Mesodermal cell (in vitro differentiated cells): ENCODE measurements around the gene MREG.
"Not testable (repeated sequence)": the region's sequence is repeated elsewhere in the genome, so short reads cannot be mapped to it uniquely, and the experiment has no call there.

ENCODE experiments used
- H3K27ac ChIP-seq: 2 replicates; pipeline ENCODE4 v1.7.0; 2013; ENCODE audit warnings: mild to moderate bottlenecking, low read depth, low read length, moderate library complexity; ENCODE audit not compliant: severe bottlenecking
- H3K36me3 ChIP-seq: 2 replicates; pipeline ENCODE4 v1.7.1; 2013; ENCODE audit warnings: mild to moderate bottlenecking, low read length, moderate library complexity; ENCODE audit not compliant: control insufficient read depth, insufficient read depth
- H3K4me1 ChIP-seq: one replicate; pipeline ENCODE4 v1.7.1; 2013; ENCODE audit warnings: mild to moderate bottlenecking, low read length; ENCODE audit not compliant: insufficient read depth, control insufficient read depth, poor library complexity, severe bottlenecking
- H3K4me3 ChIP-seq: 2 replicates; pipeline ENCODE4 v1.7.0; 2013; ENCODE audit warnings: low read length, control low read depth, mild to moderate bottlenecking; ENCODE audit not compliant: insufficient read depth, poor library complexity, severe bottlenecking; ENCODE audit errors: extremely low read depth
- H3K9me3 ChIP-seq: 2 replicates; pipeline ENCODE4 v1.7.1; 2013; ENCODE audit warnings: mild to moderate bottlenecking, low read length, moderate library complexity; ENCODE audit not compliant: control insufficient read depth
- WGBS, 2 experiments: methylation state at CpG; one replicate each; pipeline ENCODE4 v1.1.5; 2013; ENCODE audit warnings: missing lambda C conversion rate in 2 of 2; ENCODE audit not compliant: insufficient coverage in 2 of 2; 5-methylcytosine and 5-hydroxymethylcytosine counted together

MREG gene

GRCh38 chr2:215931256-215931903 is 82.0 kb downstream of the MREG start:
- H3K4me1 ChIP-seq = peaks cover 24% of the 10 kb centered on the region
- no peak overlapping the region for H3K27ac ChIP-seq
- no peaks in the 10 kb centered on the region for H3K9me3 ChIP-seq
- H3K4me3 ChIP-seq = no peak overlapping the region
- H3K36me3 ChIP-seq = no peaks in the 10 kb centered on the region
- 6 to 12% methylated on average over 5 to 7 of the region's 8 CpGs for WGBS, 2 experiments

- WGBS, 2 experiments = 87 to 91% methylated on average over 3 to 4 of the region's 8 CpGs
- no peaks in the 10 kb centered on the region for H3K9me3 ChIP-seq
- no peak overlapping the region for H3K27ac ChIP-seq
- no peaks in the 10 kb centered on the region for H3K36me3 ChIP-seq
- H3K4me1 ChIP-seq = peaks cover 24% of the 10 kb centered on the region
- H3K4me3 ChIP-seq = no peak overlapping the region
Observed at GRCh38 chr2:215930505-215931253, 82.7 kb downstream of the MREG start.

- 91 to 96% methylated on average over 6 of the region's 6 CpGs for WGBS, 2 experiments
- H3K4me1 ChIP-seq = peaks cover 24% of the 10 kb centered on the region
- no peak overlapping the region for H3K4me3 ChIP-seq
- H3K36me3 ChIP-seq = no peaks in the 10 kb centered on the region
- peak overlapping the region; percentile 16 for H3K27ac ChIP-seq
- H3K9me3 ChIP-seq = no peaks in the 10 kb centered on the region
Observed at GRCh38 chr2:215929602-215930335, 83.6 kb downstream of the MREG start.

DNA sequence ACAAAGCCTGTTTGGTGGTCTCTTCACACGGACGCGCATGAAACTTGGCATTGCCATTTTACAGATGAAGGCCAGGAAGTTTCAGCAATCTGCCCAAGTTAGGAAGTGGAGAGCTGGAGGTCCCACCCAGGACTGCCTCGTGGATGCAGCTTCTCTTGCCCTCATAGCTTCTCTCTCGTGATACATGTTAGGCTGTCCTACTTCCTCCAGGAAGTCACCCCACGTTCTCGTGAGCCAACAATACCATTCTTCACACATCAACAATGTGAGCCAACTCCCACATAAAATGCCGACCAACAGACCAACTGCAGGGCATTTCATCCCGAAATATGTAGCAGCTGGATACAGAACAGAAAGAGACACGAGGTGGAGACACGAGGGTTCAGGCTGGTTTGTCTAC is 85.3 kb downstream of the MREG start:
- H3K36me3 ChIP-seq = no peaks in the 10 kb centered on the region
- no peaks in the 10 kb centered on the region for H3K9me3 ChIP-seq
- H3K4me3 ChIP-seq = no peak overlapping the region
- H3K4me1 ChIP-seq = peaks cover 24% of the 10 kb centered on the region
- WGBS, 2 experiments = 86 to 91% methylated on average over 9 to 10 of the region's 11 CpGs
- H3K27ac ChIP-seq = no peak overlapping the region

DNA sequence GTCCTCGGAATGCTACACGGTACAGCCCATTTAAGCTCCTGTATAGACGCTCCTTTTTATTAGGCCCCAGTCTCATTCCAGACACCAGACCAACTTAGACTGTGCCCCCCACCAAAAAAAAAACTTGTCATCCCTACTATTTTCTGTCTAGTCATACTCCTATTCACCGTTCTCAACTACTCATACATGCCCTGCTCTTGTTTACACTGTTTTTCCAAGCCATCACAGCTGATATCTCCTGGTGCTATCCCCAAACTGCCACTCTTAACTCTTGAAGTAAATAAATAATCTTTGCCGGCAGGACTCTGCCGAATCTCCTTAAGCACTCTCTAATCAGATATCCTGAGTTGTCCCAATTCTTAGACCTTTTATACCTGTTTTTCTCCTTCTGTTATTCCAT is 86.4 kb downstream of the MREG start:
- 60 to 87% methylated on average over 2 to 3 of the region's 6 CpGs for WGBS, 2 experiments

DNA sequence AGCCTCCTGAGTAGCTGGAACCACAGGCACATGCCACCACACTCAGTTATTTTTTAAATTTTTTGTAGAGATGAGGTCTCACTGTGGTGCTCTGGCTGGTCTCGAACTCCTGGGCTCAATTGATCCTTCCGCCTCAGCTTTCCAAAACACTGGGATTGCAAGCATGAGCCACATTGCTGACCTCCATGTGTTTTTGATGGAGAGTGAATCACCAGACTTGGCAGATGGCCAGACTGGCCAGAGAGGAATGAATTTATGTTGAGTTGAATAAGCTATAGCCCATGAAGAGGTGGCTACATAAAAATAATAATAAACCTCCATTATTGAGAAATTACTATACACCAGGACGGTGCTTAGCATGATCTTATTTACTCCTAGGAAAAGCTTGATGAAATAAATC is 91.5 kb downstream of the MREG start:
- no peaks in the 10 kb centered on the region for H3K9me3 ChIP-seq
- no peak overlapping the region for H3K4me3 ChIP-seq
- H3K36me3 ChIP-seq = no peaks in the 10 kb centered on the region
- no peak overlapping the region for H3K27ac ChIP-seq
- H3K4me1 ChIP-seq = peaks cover 13% of the 10 kb centered on the region
- 92 to 100% methylated on average over 1 to 2 of the region's 3 CpGs for WGBS, 2 experiments

More for the DNA sequence above, 86.4 kb downstream of the MREG start:
- not testable (repeated sequence) for H3K4me3 ChIP-seq, H3K36me3 ChIP-seq, H3K27ac ChIP-seq, H3K9me3 ChIP-seq
- H3K4me1 ChIP-seq = peaks cover 24% of the 10 kb centered on the region

DNA sequence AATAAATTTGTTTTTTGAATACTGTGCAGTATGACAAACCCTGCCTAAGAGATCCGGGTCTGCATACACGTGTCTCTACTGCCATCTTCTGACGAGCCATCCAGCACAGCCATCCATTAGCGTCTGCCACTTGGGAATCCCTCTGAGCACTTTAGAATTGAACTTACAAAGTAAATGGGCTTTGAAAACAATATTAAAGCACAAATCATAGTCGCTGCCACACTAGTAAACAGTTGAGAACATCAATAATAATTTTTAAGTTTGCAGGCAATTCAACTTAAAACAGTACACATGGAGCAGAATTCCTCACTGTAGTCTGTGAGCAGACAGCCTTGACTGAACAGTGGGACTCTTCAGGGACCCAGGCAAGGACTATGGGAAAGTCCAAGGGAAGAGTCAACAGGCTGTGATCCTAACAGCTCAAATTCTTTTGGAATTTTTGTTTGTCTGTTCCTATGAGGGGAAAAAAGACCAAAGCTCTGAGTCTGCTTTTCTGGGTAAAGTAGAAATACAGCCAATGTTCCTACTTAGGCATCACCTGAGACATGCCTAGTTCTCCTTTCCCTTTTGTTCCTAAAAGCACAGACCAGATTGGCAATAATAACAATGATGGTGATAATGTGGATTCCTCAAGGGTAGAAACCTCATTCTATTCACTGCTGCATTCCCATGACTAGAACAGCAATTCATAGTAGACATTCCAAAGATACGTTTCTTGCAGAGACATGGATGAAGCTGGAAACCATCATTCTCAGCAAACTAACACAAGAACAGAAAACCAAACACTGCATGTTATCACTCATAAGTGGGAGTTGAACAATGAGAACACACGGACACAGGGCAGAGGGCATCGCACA is 92.9 kb downstream of the MREG start:
- peak overlapping the region; percentile 52 for H3K27ac ChIP-seq
- peaks cover 13% of the 10 kb centered on the region for H3K4me1 ChIP-seq
- H3K4me3 ChIP-seq = no peak overlapping the region
- no peaks in the 10 kb centered on the region for H3K36me3 ChIP-seq
- H3K9me3 ChIP-seq = peaks cover 3% of the 10 kb centered on the region
- 67% methylated on average over 1 of the region's 8 CpGs; no CpG with 5 or more reads in 1 of the 2 experiments for WGBS, 2 experiments

DNA sequence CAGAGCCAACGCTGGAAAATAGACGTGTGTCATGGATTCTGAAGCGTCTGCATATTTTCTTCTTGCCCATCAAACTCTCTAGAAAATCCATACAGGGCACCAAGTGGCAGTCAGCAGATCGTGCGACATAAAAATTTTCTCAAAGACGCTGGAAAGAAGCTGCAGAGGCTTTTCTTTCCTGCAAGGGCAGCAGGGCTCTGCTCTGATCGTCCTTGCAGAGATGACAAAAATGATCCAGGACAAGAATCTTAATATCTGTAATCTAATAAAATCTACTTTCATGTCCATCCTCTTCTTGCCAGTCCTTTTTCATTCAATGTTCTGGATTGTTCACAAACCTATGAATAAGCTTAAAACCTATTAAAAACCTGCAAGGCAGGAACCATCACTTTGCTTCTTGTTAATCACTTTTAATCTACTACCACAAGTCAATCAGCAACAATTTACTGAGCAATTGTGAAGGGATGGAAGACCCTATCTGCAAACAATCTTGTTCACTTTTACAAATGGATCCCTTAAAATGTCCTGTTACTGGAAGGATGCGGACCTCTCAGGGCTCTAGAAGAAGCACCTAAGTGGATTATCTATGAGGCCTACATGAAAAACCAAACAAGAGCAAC is 93.6 kb downstream of the MREG start:
- peaks cover 13% of the 10 kb centered on the region for H3K4me1 ChIP-seq
- WGBS, 2 experiments = 58 to 71% methylated on average over 6 to 7 of the region's 8 CpGs
- no peak overlapping the region for H3K4me3 ChIP-seq
- peaks cover 3% of the 10 kb centered on the region for H3K9me3 ChIP-seq
- no peak overlapping the region for H3K27ac ChIP-seq
- H3K36me3 ChIP-seq = no peaks in the 10 kb centered on the region

- Histone ChIP-seq H3K36me3 (no peaks in the 10 kb centered on the region), H3K9me3 (peaks cover 3% of the 10 kb centered on the region), H3K27ac (no peak overlapping the region), H3K4me1 (peaks cover 13% of the 10 kb centered on the region), H3K4me3 (no peak overlapping the region)
- WGBS, 2 experiments = 92 to 100% methylated on average over 2 of the region's 3 CpGs
Observed at GRCh38 chr2:215918901-215919599, 94.3 kb downstream of the MREG start.
